Measurements from ENCODE around the gene PIPOX.
A peak's percentile ranks its signal among the peaks of the same experiment; 100 is the strongest.
"Not testable (repeated sequence)": the region's sequence is repeated elsewhere in the genome, so short reads cannot be mapped to it uniquely, and the experiment has no call there.

The PIPOX gene

DNA sequence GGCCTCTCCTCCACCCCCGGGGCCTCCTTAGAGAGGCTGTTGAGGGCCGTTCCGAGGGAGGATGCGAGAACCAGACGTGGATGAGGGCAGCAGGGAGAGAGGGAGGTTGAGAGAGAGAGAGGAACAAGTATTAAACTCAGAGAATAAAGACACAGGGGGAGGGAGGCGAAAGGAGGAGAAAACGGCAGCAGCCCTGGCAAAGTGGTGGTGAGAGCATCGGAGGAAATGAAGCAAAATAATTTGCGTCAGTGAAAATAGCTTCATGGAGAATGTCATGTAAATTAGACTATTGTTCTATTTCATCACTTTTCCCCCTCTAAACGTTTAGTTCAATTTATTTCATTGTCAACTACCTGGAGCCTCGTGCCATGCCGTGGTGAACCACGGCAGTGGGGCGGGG lies 38.0 kb downstream of the PIPOX start:
- no peak for DNase-seq (ENCODE audit: low read depth)

GRCh38 chr17:29084541-29085146 lies 41.7 kb downstream of the PIPOX start:
- H3K4me3 ChIP-seq (ENCODE audit: low read depth, low read length), result no peak overlapping the region
- DNase-seq (ENCODE audit: low read depth), result peak; percentile 41
- TF ChIP-seq, protein P1, sequence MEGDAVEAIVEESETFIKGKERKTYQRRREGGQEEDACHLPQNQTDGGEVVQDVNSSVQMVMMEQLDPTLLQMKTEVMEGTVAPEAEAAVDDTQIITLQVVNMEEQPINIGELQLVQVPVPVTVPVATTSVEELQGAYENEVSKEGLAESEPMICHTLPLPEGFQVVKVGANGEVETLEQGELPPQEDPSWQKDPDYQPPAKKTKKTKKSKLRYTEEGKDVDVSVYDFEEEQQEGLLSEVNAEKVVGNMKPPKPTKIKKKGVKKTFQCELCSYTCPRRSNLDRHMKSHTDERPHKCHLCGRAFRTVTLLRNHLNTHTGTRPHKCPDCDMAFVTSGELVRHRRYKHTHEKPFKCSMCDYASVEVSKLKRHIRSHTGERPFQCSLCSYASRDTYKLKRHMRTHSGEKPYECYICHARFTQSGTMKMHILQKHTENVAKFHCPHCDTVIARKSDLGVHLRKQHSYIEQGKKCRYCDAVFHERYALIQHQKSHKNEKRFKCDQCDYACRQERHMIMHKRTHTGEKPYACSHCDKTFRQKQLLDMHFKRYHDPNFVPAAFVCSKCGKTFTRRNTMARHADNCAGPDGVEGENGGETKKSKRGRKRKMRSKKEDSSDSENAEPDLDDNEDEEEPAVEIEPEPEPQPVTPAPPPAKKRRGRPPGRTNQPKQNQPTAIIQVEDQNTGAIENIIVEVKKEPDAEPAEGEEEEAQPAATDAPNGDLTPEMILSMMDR (conservative IDR thresholded peaks at IDR 0.05; ENCODE audit: low read depth, low read length), result no peak

More for the DNA sequence above, 38.0 kb downstream of the PIPOX start:
- H3K4me3 ChIP-seq (ENCODE audit: low read depth, low read length), result no peak overlapping the region
- TF ChIP-seq, protein P1 (conservative IDR thresholded peaks at IDR 0.05; ENCODE audit: low read depth, low read length), result no peak

GRCh38 chr17:29085223-29085622 lies 42.3 kb downstream of the PIPOX start:
- DNase-seq (ENCODE audit: low read depth), result no peak
- H3K4me3 ChIP-seq (ENCODE audit: low read depth, low read length), result no peak overlapping the region
- TF ChIP-seq, protein P1 (conservative IDR thresholded peaks at IDR 0.05; ENCODE audit: low read depth, low read length), result no peak

GRCh38 chr17:29086628-29087332 lies 43.8 kb downstream of the PIPOX start:
- no peak overlapping the region for H3K4me3 ChIP-seq (ENCODE audit: low read depth, low read length)
- TF ChIP-seq, protein P1 (conservative IDR thresholded peaks at IDR 0.05; ENCODE audit: low read depth, low read length), result no peak
- DNase-seq (ENCODE audit: low read depth), result peak; percentile 18

DNA sequence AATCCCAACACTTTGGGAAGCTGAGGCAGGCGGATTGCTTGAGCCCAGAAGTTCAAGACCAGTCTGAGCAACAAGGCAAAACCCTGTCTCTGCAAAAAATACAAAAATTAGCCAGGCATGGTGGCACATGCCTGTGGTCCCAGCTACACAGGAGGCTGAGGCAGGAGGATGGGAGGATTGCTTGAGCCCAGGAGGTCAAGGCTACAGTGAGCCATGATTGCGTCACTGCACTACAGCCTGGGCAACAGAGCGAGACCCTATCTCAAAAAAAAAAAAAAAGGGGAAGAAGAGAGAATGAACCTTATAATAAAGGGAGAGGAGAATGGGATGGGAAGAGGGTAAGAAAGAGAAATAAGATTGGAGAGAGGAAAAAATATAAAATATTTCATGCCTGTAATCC lies 45.8 kb downstream of the PIPOX start:
- not testable (repeated sequence) for DNase-seq (ENCODE audit: low read depth); H3K4me3 ChIP-seq (ENCODE audit: low read depth, low read length)

GRCh38 chr17:29089601-29090044 lies 46.7 kb downstream of the PIPOX start:
- H3K4me3 ChIP-seq (ENCODE audit: low read depth, low read length), result no peak overlapping the region
- DNase-seq (ENCODE audit: low read depth), result no peak
- TF ChIP-seq, protein P1 (conservative IDR thresholded peaks at IDR 0.05; ENCODE audit: low read depth, low read length), result no peak

DNA sequence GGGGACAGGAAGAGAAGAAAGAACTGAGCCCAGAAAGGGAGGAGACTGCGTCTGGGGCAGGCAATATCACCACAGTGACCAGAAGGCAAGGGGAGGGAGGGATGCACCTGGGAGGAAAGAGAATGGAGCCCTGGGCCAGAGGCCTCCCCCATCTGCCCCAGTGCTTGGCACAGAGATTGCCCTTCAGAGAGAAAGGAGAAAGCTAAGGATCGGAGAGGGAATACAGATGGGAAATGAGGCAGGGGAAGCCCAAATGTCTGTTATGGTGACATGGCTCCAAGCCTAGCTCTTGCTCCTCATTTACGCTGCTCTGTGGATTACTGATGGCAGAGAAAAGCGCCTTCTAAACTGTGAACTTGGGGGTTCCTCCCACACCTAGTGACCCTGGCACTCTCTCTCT lies 47.2 kb downstream of the PIPOX start:
- H3K4me3 ChIP-seq (ENCODE audit: low read depth, low read length), result no peak overlapping the region
- no peak for DNase-seq (ENCODE audit: low read depth)
- TF ChIP-seq, protein P1 (conservative IDR thresholded peaks at IDR 0.05; ENCODE audit: low read depth, low read length), result no peak
